GM18868 (cell line): ENCODE data around the gene SLAMF9.

Source experiments
- ATAC-seq: cut with Tn5 transposase; IDR thresholded peaks from one replicate; pipeline ENCODE4 v1.9.1; 2021; ENCODE audit warnings: mild to moderate bottlenecking, moderate library complexity; ENCODE audit not compliant: unreplicated experiment

The SLAMF9 gene

DNA sequence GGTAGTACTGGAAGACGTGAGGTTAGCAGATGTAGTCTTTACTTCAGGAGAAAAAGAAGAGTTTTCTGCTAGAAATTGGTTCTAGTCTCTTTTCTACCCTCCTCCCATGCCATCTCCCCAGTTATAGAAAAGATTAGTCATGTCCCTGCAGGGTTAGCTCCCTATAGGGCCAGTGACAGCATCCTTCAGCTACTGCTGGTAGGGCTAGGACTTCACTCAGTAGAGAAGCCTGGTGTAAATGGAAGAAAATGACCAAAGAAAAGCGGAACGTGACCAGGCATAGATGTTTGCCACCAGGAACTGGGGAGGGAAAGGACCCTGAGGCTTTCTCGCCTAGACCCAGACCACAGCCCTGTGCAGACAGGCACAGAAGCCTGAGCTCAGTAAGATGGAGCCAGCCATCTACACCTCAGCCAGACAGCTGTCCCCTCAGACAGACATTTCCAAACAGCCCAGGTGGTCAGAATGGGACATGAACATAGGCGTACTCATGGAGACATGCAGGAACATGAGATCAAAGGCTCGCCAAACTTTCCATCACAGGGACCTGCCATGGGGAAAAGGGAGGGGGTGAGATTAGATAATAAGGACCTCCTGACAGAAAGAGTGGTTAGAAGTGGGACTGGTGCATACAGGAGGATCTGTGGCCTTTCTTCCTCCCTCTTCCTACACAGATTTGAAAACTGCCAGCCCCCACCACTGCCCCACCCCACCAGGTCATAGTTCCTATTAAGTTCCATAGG, 23.5 kb upstream of the SLAMF9 start:
- no peak for ATAC-seq

DNA sequence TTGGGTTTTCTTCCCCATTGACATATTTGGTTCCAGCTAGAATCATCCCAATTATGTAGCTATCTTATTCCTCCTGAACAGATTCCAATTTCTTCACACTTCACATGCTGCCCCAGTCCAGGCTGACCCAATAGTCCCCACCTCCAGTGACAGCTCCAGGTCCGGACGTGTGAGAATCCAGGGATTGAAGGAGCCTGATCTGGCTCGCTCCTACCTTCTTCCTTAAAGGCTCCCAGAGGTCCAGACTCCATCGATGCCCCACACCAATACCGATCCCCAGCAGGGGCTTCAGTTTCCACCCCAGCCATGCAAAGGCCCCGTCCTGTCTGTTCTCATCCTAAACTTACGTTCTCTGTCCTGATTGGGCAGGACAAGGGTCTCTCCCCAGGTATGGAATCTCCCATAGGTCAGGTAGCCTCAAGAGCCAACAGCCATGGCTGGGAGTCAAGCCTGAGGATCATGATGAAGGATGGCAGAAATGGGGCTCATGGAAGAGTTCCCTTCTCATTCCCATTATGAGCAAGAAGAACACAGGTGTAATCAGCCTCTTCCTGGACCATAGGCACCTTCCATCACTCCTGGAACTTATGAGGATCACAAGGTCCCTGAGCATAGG, 20.4 kb upstream of the SLAMF9 start:
- no peak for ATAC-seq

DNA sequence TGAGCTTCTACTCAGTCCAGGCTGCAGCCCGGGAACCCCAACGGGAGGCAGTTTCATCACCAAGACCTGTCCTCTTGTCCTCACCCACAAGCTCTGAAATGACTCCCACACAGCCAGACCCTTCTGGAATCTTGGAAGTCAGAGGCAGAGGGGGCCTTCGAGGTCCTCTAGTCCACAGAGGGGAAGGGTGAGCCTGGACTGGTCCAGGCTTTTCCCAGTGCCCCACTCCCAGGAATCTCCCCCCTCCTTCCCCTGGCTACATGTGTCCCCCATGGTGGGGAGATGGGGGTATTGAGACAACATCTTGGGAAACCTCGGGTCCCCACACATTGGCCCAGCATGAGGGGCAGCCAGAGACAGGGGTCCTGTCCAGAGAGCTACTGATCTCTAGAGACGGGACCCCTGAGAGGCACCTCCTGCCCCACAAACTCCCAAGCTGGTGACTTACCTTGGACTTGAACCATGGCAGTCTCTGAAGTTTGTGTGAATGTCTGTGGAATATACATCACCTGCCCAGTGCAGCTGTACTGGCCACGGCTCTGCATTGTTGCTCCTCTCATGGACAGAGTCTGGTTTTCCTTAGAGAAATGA, 19.4 kb upstream of the SLAMF9 start:
- no peak for ATAC-seq

DNA sequence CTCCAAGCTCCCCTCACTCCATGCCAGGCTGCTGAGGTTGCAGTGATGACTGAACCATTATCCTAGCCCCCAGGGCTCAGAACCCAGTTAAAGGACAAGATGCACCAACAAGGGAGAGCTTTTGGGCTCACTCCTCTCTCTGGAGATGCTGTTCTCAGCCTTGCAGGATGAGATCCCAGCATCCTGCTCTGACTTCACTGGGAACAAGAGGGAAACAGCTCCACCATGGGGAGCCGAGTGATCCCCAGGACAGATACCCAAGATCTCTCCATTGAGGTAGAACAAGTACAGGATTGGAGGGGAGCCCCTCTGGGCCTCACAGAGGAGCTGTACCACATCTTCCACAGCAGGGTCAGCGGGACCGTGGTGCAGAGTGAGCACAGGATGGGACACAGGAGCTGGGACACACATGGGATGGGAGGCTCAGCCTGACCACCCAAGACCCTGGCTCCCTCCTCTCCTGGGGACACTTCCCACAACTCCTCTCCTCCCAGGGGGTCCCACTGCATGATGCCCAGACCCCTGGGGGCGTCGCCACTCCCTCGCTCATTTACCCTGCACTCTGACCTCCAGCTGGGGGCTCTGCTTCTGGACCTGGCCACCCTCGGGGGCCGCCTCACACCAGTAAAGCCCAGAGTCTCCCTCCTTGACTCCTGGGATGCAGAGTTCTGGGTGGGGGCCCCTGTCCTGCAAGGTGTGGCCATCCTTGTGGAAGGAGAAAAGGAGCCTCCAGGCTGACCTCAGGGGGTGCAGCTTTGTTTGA, 18.6 kb upstream of the SLAMF9 start:
- no peak for ATAC-seq

DNA sequence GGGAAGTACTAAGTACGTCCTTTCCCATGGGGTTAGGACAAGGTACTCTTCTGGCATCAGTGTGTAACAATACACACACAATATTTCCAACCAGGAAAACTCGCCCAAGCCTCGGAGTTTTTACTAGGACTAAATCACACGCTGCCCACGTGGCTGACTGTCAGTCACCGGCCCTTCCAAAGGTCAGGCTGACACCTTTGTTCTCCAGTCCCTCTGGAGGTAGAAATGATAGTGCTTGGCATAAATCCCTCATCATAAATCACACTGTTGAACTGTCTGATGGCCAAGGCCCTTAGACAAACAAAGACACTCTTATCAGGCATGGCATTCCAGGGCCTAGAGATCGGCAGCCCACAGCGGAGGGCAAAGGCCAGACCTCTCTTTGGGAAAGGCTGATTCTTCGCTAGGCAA, 16.9 kb upstream of the SLAMF9 start:
- ATAC-seq, result no peak

DNA sequence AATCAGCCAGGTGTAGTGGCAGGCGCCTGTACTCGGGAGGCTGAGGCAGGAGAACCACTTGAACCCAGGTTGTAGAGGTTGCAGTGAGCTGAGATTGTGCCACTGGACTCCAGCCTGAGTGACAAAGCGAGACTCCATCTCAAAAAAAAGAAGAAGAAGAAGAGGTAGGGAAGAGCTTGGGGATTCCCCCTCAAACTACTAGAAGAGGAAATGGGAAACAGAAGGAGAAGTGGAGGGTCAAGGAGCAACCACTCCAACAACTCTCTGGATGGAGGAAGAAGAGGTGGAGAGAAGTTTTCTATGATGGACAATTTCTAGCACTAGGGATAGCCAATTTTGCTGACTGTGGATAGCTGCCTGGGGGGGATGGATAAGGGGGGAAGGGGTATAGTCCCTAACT, 14.9 kb upstream of the SLAMF9 start:
- no peak for ATAC-seq

DNA sequence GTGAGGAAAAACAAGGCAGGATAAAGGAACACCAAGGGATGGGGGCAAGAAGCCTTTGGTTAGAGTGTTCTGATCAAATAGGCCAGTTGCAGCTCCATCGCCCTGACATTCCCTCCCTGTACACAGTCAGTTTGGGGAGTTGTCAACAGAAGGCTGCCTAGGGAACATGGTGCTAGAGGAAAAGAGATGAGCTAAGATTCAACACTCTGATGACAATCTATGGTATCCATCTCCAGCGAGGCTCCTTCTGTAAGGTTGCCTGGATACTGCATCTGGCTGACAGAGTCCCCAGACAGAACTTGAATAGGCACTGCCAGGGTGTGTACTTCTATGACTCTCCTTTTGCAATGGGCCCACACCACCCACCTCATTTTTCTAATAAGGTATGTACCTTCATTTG, 11.2 kb upstream of the SLAMF9 start:
- no peak for ATAC-seq

DNA sequence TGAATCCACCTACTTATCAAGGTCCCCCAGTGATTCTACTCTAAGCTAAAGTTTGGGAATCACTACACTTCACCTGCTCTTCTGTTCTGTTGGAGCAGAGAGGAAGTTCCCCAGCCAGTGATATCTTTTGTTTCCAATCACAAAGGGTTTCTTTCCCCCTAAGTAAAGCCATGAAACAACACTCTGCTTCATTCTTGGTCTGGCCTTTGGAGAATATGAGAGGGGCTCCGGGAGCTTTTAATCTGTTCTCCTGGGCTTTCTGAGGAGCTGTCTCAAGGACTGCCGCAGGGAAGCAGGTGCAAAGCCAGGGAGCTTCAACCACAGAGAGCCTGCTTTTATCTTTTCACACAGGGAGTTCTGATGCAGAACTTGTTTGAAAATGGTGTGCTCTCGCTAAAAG, 10.1 kb upstream of the SLAMF9 start:
- no peak for ATAC-seq

DNA sequence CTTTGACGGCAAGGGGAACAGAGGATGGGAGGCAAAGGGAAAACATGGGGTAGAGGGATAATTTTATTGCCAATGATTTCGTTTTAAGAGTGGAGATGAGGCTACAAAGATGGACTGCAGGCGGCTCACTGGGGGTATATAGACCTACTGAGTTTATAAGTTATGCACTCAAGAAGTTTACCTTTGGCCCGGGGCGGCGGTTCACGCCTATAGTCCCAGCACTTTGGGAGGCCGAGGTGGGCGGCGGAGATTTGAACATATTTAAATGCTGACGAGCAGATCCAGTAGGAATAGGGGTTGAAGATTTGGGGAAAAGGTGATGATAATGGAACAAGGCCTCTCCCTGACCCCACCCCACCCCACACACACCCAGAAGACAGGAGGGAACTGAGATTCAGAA, 8.1 kb upstream of the SLAMF9 start:
- ATAC-seq, result no peak

DNA sequence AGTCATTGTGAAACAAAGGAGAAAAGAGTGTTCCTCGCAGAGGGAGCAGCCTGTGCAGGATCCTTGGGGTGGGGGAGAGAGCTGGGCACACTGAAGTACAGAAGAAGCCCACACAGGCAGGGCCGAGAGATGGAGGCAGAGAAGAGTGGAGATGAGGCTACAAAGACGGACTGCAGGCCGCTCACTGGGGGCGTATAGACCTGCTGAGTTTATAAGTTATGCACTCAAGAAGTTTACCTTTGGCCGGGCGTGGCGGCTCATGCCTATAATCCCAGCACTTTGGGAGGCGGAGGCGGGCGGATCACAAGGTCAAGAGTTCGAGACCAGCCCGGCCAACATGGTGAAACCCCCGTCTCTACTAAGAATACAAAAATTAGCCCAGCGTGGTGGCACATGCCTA, 7.6 kb upstream of the SLAMF9 start:
- ATAC-seq, result no peak

DNA sequence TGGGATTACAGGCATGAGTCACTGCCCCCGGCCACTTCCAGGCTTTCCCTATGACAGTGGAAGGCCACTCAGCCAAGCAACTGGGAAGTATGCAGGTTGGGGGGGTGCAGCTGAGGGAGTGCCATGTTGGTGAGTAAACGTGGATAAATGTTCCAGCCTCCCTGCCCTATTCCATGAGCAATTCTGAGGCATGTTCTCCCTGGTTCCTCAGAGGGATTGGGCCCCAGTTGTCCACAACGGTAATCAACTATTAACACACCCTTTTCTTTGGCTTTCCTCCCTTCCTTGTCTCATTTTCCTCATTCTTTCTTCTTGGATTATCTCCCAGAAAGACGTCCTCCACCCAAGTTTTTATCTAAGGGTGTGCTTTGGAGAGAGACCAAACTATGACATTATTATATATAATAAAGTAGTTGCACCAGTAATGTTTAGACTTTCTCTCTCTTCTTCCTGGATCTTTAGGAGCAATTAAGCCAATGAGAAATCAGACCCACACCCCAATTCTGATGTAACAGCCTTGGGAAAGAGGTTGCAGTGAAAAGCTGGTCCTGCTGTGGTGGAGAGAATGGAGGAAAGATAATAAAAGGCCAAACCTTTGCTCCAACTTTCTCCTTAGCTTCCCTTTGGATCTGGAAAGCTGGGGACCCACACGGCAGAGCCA, 6.8 kb upstream of the SLAMF9 start:
- no peak for ATAC-seq

DNA sequence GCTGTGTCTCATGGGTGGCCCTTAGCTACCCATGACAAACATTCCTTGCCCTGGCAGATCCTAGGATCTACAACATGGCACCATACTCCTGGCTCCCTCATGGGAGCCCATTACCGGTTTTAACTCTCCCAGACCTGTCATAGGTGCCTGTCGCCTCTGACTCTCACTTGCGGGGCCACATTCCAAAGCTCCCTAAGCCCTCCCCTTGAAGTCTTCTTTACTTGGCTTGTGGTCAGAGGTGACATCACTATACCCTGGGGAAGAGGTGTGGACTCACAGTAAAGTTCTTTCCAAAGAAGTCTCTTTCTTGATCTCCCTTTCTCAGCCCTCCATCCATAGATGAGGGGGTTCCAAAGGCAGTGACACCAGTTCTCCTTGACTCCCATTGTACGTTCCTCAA, 5.4 kb upstream of the SLAMF9 start:
- ATAC-seq, result no peak

DNA sequence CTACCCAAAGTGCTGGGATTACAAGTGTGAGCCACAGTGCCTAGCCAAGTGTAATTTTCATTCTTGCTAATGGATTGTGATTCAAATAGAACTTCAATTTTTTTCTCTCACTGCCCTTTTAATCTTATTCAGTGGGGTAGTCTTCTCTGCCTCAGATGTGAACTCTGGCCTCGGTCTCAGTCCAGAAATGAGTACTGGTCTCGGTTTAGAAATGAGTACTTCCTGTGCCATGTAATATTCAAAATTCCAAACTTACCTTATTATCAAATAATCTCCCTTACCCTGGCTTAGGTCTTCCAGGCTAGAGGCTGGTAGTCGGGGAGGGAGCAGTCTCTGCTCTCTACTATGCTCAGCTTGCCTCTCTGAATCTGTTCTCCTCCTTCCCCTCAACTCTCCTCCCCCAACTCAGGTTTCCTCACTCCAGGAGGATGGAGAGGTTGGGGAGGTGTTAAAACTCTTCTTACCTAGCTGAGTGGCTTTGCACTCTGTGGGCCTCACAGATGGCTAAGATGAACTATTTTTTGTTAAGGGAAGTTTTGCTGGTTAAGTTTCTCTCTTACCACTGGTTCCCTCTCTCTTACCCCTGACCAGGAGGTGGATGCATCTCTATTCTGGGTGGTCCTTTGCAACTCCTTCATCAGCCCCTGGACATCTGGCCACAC, 4.8 kb upstream of the SLAMF9 start:
- peak; percentile 60 for ATAC-seq

DNA sequence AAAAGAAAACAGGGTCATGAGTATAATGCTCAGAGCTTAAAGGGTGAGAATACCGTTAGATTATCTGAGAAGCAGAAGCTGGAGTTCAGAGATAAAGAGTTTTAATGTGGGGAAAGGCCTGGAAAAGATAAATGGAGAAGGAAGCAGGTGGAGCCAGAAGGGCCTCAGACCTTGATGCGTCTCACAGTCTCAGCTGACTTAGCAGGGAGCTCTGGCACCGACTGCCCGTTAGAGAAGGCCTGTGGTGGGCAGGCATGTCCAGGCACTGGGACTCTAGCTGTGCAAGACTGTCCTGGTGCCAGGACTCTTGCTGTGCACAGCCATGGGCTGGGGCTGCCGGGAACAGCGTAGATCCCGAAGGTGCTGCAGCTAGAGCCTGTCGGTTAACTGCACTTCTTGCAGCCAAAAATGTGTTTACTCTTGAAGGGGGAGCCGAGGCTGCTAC, 3.8 kb upstream of the SLAMF9 start:
- no peak for ATAC-seq

DNA sequence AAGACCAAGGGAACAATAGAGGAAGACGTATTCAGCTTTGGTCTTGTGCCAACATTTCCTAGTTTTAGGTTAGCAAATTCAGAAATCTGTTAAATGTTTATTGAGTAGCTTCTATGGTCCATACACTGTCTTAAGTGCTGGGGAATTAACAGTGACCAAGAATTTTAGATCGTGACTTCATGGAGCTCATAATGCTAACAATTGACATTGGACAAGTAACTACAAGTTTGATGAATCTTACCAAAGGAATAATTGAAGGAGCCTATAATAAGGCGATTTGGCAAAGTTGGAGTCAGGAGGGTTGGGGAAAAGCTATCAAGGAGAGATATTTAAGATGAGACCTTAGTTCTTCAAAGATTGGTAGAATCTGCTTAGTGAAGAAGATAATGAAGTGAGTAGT, 1.4 kb upstream of the SLAMF9 start:
- no peak for ATAC-seq

DNA sequence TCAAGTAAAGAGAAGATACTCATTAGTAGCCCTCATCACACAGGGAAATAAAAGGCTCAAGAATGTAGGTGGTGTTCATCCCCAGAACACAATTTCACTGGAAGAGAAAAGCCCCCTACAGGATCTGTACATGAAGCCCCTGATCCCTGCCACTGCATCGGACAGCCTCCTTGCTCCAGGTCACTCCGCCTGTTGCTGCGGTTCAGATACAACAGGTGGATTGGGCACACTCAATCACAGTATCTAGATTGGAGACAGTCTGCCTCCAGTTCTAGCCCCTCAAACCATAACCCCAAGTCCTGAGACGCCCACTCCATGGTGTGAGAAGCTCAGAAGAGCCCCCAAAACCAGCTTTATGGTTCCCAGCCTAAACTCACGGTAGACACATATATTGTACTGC, 1.1 kb downstream of the SLAMF9 start:
- no peak for ATAC-seq

DNA sequence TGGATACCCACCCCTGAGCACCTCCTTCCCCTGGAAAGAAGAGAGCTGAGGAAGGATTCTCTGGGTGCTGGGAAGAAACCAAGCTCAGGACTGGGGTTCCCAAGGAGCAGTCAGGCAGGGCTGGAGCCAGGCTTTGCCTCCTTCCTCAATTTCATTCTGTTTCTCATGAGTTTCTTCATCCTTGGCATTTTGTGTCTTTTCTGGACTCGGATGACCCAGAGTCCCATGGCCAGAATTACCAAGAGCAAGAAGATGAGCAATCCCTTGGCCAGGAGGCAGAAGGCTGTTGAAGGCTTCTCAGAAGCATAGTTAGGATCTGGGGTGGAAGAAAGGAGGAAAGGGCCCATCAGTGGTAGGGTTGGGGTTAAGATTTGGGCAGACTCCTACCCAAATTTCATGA, 2.5 kb downstream of the SLAMF9 start:
- ATAC-seq, result no peak

DNA sequence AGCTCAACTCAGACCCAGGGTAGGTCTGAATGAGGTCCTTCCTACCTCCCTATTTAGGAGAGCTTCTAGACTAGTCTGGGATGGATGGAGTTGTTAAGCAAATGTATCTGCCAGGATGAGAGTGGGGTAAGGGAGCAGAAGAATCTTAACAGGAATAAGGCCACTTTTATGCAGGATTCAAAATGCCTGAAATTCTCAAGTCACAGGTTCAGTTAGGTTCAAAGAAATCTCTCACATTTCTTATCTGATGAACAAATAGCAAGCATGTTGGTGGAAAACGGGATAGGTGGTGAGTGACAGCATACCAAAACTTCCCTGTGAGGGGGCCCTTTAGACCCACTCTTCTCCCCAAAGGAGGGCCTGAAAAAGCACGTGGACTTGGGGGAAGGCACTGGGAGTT, 3.0 kb downstream of the SLAMF9 start:
- no peak for ATAC-seq

DNA sequence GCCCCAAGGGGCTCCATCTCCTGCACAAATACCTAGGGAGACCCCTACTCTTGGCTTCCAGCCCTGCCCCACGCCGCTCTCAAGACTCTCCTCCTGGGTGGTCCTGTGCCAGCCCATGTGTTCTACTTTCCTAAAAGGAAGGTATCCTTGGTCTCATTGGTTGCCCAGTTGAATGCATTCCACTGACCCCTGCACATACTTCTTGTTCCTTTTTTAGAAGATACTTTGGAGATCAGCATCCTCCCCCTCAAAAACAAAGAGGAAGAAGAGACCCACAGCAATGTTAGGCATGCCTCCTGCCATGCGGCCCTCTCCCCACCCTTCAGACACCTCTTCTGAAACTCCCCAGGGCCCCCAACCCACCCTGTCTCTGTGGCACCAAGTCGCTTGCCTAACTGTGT, 4.1 kb downstream of the SLAMF9 start:
- no peak for ATAC-seq

DNA sequence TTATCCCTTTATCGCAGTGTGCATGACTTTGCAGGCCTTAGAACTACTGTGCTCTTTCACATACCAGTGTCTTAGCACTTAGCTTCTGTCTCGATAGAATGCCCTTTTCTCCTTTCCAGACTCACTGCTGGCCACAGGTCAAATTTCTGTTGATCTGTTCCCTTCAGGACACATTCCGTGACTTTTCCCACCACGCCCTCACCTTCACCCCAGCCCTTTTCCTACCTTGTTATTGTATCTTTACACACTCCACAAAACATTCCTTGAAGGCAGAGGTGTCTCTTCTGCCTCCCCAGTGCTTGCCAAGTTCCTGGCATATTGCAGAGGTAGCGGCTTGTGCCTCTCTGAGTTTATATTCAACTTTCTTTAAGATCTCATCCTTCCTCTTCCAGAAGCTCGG, 4.9 kb downstream of the SLAMF9 start:
- ATAC-seq, result no peak

DNA sequence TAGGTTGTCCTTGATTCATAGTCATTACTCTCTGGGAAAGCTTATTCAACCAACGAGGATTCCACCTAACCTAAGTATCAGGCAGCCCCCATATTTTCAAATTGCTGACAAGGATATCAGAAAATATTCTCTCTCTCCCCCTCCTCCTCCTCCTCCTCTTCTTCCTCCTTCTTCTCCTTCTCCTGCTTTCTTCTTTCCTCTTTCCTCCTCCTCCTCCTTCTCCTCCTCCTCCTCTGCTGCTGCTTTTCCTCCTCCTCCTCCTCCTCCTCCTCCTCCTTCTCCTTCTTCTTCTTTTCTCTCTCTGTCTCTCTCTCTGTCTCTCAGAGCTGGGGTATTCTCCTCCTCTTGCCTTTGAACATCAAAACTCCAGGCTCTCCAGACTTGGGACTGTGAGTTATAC, 6.1 kb downstream of the SLAMF9 start:
- ATAC-seq, result no peak
